Testis (tissue), 2 donors: ENCODE data around the gene CCNB2.

Source experiments
- CTCF ChIP-seq, 3 experiments: fragments of 450-650 bp in 2 of 3; fragments of 200-600 bp in 1 of 3; sonication (generic) in 1 of 3; IDR thresholded peaks; one replicate each; pipeline ENCODE4 v1.5.1; 2016 to 2019; ENCODE audit warnings: antibody characterized with exemption in 3 of 3, mild to moderate bottlenecking in 2 of 3, moderate library complexity in 1 of 3
- POLR2A ChIP-seq: fragments of 450-650 bp; IDR thresholded peaks from one replicate; pipeline ENCODE4 v1.6.1; 2017; ENCODE audit warnings: antibody characterized with exemption, mild to moderate bottlenecking, moderate library complexity

- TF ChIP-seq CTCF (IDR thresholded peaks at IDR 0.05): no peak
- no peak for TF ChIP-seq POLR2A
Measured at GRCh38 chr15:59174151-59174834, 69.3 kb downstream of the CCNB2 start.
